Breast epithelium (tissue), 3 donors: ENCODE measurements around the gene ABCA13.

Experiments used
- CTCF ChIP-seq, 3 donors: fragments of 450-650 bp; IDR thresholded peaks; one replicate each; pipeline ENCODE4 v1.5.1; 2016 to 2017; ENCODE audit warnings: antibody characterized with exemption in 3 of 3, mild to moderate bottlenecking in 3 of 3, moderate library complexity in 3 of 3
- POLR2AphosphoS5 ChIP-seq, 3 donors: sonication (generic); formaldehyde crosslinking; IDR thresholded peaks; one replicate each; pipeline ENCODE4 v1.6.1; 2017; ENCODE audit warnings: antibody characterized with exemption in 3 of 3

DNA sequence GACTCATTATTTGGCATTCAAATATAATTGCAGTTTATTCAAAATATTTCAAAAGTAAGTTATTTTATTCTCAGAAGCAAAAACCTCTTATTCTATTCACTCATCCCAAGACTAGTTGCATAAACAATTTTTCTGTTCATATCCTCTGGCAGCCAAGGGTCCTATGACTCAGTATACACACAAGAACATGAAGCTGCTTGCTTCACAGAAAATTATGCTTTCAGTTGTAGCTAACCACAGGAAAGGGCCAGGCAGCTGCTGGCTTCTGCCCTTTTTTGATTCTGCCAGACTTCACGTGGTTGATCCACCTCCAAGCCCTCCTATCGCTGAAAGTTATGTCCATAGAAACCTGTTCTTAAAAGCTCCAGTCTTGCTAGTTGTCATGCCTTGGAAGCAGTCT lies 108.8 kb downstream of the ABCA13 start:
- TF ChIP-seq CTCF (IDR thresholded peaks at IDR 0.05) (no peak), POLR2AphosphoS5 (IDR thresholded peaks at IDR 0.05) (no peak)
